Measurements from ENCODE around the gene NOB1.
A peak's percentile ranks its signal among the peaks of the same experiment; 100 is the strongest.

The NOB1 gene

GRCh38 chr16:69718111-69718764 lies 36.5 kb downstream of the NOB1 start:
- DNase-seq: no peak

- no peak for DNase-seq
Observed at GRCh38 chr16:69717066-69717465, 37.7 kb downstream of the NOB1 start.

- no peak for DNase-seq
Observed at GRCh38 chr16:69712914-69713581, 41.7 kb downstream of the NOB1 start.

GRCh38 chr16:69712277-69712676 lies 42.4 kb downstream of the NOB1 start:
- DNase-seq: no peak

- no peak for DNase-seq
Observed at GRCh38 chr16:69711115-69711740, 43.5 kb downstream of the NOB1 start.

- DNase-seq: peak in 1 of 2 donors; percentile 85
Observed at GRCh38 chr16:69709456-69710084, 45.2 kb downstream of the NOB1 start.

- no peak for DNase-seq
Observed at GRCh38 chr16:69707920-69708683, 46.6 kb downstream of the NOB1 start.

- DNase-seq: no peak
Observed at GRCh38 chr16:69706975-69707340, 47.8 kb downstream of the NOB1 start.

GRCh38 chr16:69706256-69706974 lies 48.3 kb downstream of the NOB1 start:
- no peak for DNase-seq

- no peak for DNase-seq
Observed at GRCh38 chr16:69703638-69704037, 51.1 kb downstream of the NOB1 start.

GRCh38 chr16:69701866-69702265 lies 52.9 kb downstream of the NOB1 start:
- no peak for DNase-seq

- no peak for DNase-seq
Observed at GRCh38 chr16:69701452-69701851, 53.3 kb downstream of the NOB1 start.

GRCh38 chr16:69699915-69700314 lies 54.8 kb downstream of the NOB1 start:
- DNase-seq: no peak

GRCh38 chr16:69698404-69698803 lies 56.3 kb downstream of the NOB1 start:
- no peak for DNase-seq

- no peak for DNase-seq
Observed at GRCh38 chr16:69693916-69694315, 60.8 kb downstream of the NOB1 start.

GRCh38 chr16:69691980-69692911 lies 62.5 kb downstream of the NOB1 start:
- peak in 1 of 2 donors; percentile 31 for DNase-seq
